NCI-H1048 (cell line): ENCODE data around the gene RIMKLB.
"Not testable (repeated sequence)": the region's sequence is repeated elsewhere in the genome, so short reads cannot be mapped to it uniquely, and the experiment has no call there.

Source experiments
- DNase-seq: peaks from one replicate; lab custom pipeline; 2025; lab: John Stamatoyannopoulos, UW

Gene RIMKLB

GRCh38 chr12:8695116-8695515 lies 2.7 kb upstream of the RIMKLB start:
- DNase-seq, result no peak

- DNase-seq, result no peak
Observed at GRCh38 chr12:8696442-8697090, 1.2 kb upstream of the RIMKLB start.

GRCh38 chr12:8697120-8697475 lies 693 bp upstream of the RIMKLB start:
- no peak for DNase-seq

- DNase-seq, result no peak
Observed at GRCh38 chr12:8698132-8698851, 501 bp downstream of the RIMKLB start.

- DNase-seq, result no peak
Observed at GRCh38 chr12:8698879-8699278, 1.1 kb downstream of the RIMKLB start.

- no peak for DNase-seq
Observed at GRCh38 chr12:8699714-8700113, 1.9 kb downstream of the RIMKLB start.

GRCh38 chr12:8701046-8701660 lies 3.4 kb downstream of the RIMKLB start:
- DNase-seq, result no peak

- no peak for DNase-seq
Observed at GRCh38 chr12:8702159-8702558, 4.4 kb downstream of the RIMKLB start.

- no peak for DNase-seq
Observed at GRCh38 chr12:8709124-8709830, 11.5 kb downstream of the RIMKLB start.

- DNase-seq, result no peak
Observed at GRCh38 chr12:8712572-8712971, 14.8 kb downstream of the RIMKLB start.

GRCh38 chr12:8722286-8722800 lies 24.6 kb downstream of the RIMKLB start:
- no peak for DNase-seq

GRCh38 chr12:8734873-8735381 lies 37.1 kb downstream of the RIMKLB start:
- no peak for DNase-seq

- no peak for DNase-seq
Observed at GRCh38 chr12:8742501-8742900, 44.7 kb downstream of the RIMKLB start.

- not testable (repeated sequence) for DNase-seq
Observed at GRCh38 chr12:8743121-8743520, 45.3 kb downstream of the RIMKLB start.

GRCh38 chr12:8745631-8746030 lies 47.8 kb downstream of the RIMKLB start:
- DNase-seq, result not testable (repeated sequence)

- no peak for DNase-seq
Observed at GRCh38 chr12:8746046-8746445, 48.3 kb downstream of the RIMKLB start.

GRCh38 chr12:8760076-8760475 lies 62.3 kb downstream of the RIMKLB start:
- DNase-seq, result not testable (repeated sequence)

GRCh38 chr12:8762701-8763100 lies 64.9 kb downstream of the RIMKLB start:
- not testable (repeated sequence) for DNase-seq

GRCh38 chr12:8766121-8766520 lies 68.3 kb downstream of the RIMKLB start:
- DNase-seq, result not testable (repeated sequence)

- no peak for DNase-seq
Observed at GRCh38 chr12:8770499-8770898, 72.7 kb downstream of the RIMKLB start.

GRCh38 chr12:8771072-8771471 lies 73.3 kb downstream of the RIMKLB start:
- no peak for DNase-seq

- no peak for DNase-seq
Observed at GRCh38 chr12:8773461-8773860, 75.7 kb downstream of the RIMKLB start.
